GM12878 (cell line): ENCODE data around the gene SLC45A3. TPM values are rescaled to one million over a fixed set of nuclear protein-coding genes. Genes with fewer than 3 reads are reported as not detected.

Source experiments
- ASH2L ChIP-seq: fragments of 300-600, 200-600 bp; sonication (generic); IDR thresholded peaks from 2 replicates; pipeline ENCODE4 v1.6.1; 2017; ENCODE audit warnings: low read depth, mild to moderate bottlenecking, borderline replicate concordance
- CBX5 ChIP-seq: sonication (generic); IDR thresholded peaks from 2 replicates; pipeline ENCODE4 v1.6.1; 2016; ENCODE audit warnings: low read depth, moderate library complexity, mild to moderate bottlenecking, inconsistent platforms
- CEBPB ChIP-seq, 2 experiments: fragments of 150-350 bp in 1 of 2; IDR thresholded peaks; 2 replicates each; pipeline ENCODE4 v1.6.1; 2012 to 2014; ENCODE audit warnings: low read depth in 2 of 2, low read length in 2 of 2, borderline replicate concordance in 1 of 2, inconsistent platforms in 1 of 2
- CREM ChIP-seq: IDR thresholded peaks from 2 replicates; pipeline ENCODE4 v1.6.1; 2014; ENCODE audit warnings: antibody characterized with exemption, low read depth
- EP300 ChIP-seq, 2 experiments: fragments of 150-350 bp in 1 of 2; IDR thresholded peaks; 2 replicates each; pipeline ENCODE4 v1.6.1; 2011 to 2012; ENCODE audit warnings: low read depth in 2 of 2, low read length in 2 of 2, borderline replicate concordance in 1 of 2, improper control_type of control experiment in 1 of 2, inconsistent platforms in 1 of 2; ENCODE audit not compliant: control insufficient read depth in 1 of 2
- KAT2A ChIP-seq: conservative IDR thresholded peaks from 2 replicates; pipeline ENCODE4 v1.6.1; 2011; ENCODE audit warnings: low read depth, low read length; ENCODE audit not compliant: control insufficient read depth
- KLF5 ChIP-seq: fragments of 450-650 bp; IDR thresholded peaks from 2 replicates; pipeline ENCODE4 v1.6.1; 2014; ENCODE audit warnings: mild to moderate bottlenecking; ENCODE audit not compliant: partially characterized antibody
- NBN ChIP-seq: fragments of 450-650 bp; IDR thresholded peaks from 2 replicates; pipeline ENCODE4 v1.6.1; 2016
- NFYA ChIP-seq: IDR thresholded peaks from 2 replicates; pipeline ENCODE4 v1.6.1; 2011; ENCODE audit warnings: low read depth, mild to moderate bottlenecking, low read length, improper control_type of control experiment, borderline replicate concordance
- NFYB ChIP-seq: IDR thresholded peaks from 2 replicates; pipeline ENCODE4 v1.6.1; 2011; ENCODE audit warnings: low read depth, mild to moderate bottlenecking, low read length, improper control_type of control experiment, moderate library complexity; ENCODE audit not compliant: insufficient read depth
- PAX5 ChIP-seq: IDR thresholded peaks from 2 replicates; pipeline ENCODE4 v1.6.1; 2011; ENCODE audit warnings: low read depth, low read length, borderline replicate concordance
- RAD51 ChIP-seq: fragments of 450-650 bp; IDR thresholded peaks from 2 replicates; pipeline ENCODE4 v1.6.1; 2016; ENCODE audit warnings: moderate library complexity, mild to moderate bottlenecking, inconsistent platforms
- SMAD5 ChIP-seq: IDR thresholded peaks from 2 replicates; pipeline ENCODE4 v1.6.1; 2016; ENCODE audit warnings: antibody characterized with exemption, low read depth
- SUZ12 ChIP-seq: fragments of 200-600 bp; sonication (generic); IDR thresholded peaks from one replicate; pipeline ENCODE4 v1.6.1; 2018; ENCODE audit warnings: antibody characterized with exemption, mild to moderate bottlenecking; ENCODE audit not compliant: unreplicated experiment
- TCF12 ChIP-seq: IDR thresholded peaks from 2 replicates; pipeline ENCODE4 v1.6.1; 2011; ENCODE audit warnings: low read depth, mild to moderate bottlenecking, low read length
- polyA plus RNA-seq, 11 experiments: library from polyadenylated mRNA; depleted of rRNA in 4 of 11; unstranded in 6 of 11; stranded (reverse) in 5 of 11; fragments of >200 nt; fragmentation: Nextera tagmentation in 4 of 11; fragmentation: Illumina TruSeq in 1 of 11; extraction: Ambion mirVana in 4 of 11; extraction: Trizol in 1 of 11; gene quantifications; 1 replicate in 1 of 11; 2 replicates in 10 of 11; pipeline versions ENCODE4 v1.2.1 to v1.2.3, GENCODE V29; 2011 to 2016; ENCODE audit warnings: inconsistent platforms in 2 of 11, missing spikeins in 2 of 11, low read depth in 1 of 11
- total RNA-seq, 4 experiments: library from RNA; depleted of rRNA in 3 of 4; stranded (reverse); fragments of >200 nt in 3 of 4; fragmentation: Illumina TruSeq in 1 of 4; extraction: Trizol in 1 of 4; gene quantifications; 2 replicates each; pipeline versions ENCODE4 v1.2.1 to v1.2.3, GENCODE V29; 2013 to 2021
- TF ChIP-seq, protein P1 (sequence below): fragments of 450-650 bp; IDR thresholded peaks from 2 replicates; pipeline ENCODE4 v1.6.1; 2016; ENCODE audit warnings: mild to moderate bottlenecking
- TF ChIP-seq, protein P2 (sequence below): fragments of 450-650 bp; IDR thresholded peaks from 2 replicates; pipeline ENCODE4 v1.6.1; 2017; ENCODE audit warnings: mild to moderate bottlenecking, moderate library complexity
- TF ChIP-seq, protein P3 (sequence below): fragments of 450-650 bp; IDR thresholded peaks from 2 replicates; pipeline ENCODE4 v1.6.1; 2017; ENCODE audit warnings: mild to moderate bottlenecking, moderate library complexity
- TF ChIP-seq, protein P4 (sequence below): IDR thresholded peaks from 2 replicates; pipeline ENCODE4 v1.6.1; 2012; ENCODE audit warnings: low read length, inconsistent platforms

SLC45A3 gene
- total and polyA plus RNA-seq, 10 of the 15 experiments (the other 5 are each of a cell fraction or from before 2014, with no cell fraction given) = 0.26 to 10.3 (median 4.1) TPM

DNA sequence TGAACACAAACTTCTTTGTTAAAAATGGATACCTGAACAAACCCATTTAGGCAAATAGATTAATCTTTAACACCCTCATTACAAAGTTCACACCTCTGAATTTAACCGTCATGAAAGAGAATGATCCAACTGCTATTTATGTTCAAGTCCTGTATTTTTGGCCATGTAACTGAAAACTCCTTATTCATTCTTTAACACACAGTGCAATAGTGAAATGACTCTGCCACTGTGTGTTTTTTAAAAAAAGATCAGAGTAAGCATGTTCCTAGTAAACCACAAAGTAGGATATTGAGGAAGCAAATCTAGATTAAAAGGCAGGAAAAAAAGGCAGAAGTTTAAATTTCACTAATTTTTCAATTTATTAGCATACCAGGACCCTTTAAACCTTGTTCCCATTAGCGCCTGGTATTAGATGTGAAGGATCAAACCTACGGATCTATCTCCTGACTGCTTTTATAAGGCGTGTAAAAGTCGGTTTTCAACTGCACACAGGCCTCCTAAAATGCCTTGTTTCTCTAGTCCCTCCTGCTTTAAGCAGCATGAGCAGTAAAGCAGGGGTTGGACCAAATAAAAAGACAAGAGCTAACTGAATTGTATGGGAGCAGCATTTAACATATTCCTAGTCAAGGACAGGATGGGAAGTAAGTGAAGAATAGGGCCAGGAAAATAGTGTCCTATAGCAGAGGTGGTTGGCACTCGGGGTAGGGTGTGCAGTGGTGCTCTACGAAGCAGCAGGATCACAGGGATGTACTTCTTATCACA lies 36.2 kb upstream of the SLC45A3 start (continued):
- TF ChIP-seq, protein P1, sequence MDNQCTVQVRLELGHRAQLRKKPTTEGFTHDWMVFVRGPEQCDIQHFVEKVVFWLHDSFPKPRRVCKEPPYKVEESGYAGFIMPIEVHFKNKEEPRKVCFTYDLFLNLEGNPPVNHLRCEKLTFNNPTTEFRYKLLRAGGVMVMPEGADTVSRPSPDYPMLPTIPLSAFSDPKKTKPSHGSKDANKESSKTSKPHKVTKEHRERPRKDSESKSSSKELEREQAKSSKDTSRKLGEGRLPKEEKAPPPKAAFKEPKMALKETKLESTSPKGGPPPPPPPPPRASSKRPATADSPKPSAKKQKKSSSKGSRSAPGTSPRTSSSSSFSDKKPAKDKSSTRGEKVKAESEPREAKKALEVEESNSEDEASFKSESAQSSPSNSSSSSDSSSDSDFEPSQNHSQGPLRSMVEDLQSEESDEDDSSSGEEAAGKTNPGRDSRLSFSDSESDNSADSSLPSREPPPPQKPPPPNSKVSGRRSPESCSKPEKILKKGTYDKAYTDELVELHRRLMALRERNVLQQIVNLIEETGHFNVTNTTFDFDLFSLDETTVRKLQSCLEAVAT = peak; percentile 67; the same call in 1 of the 2 replicates
- TF ChIP-seq NFYB (no peak), KAT2A (no peak), CEBPB (IDR thresholded peaks at IDR 0.05; ENCODE audit: borderline replicate concordance in 1 of 2, low read depth in 2 of 2, low read length in 2 of 2) (no peak), NFYA (no peak), CREM (no peak), TCF12 (no peak), SMAD5 (no peak), RAD51 (0 out of 2 replicates have a peak, but pooled peaks have one; percentile 32), CBX5 (no peak), EP300 (IDR thresholded peaks at IDR 0.05; ENCODE audit: borderline replicate concordance in 1 of 2, control insufficient read depth in 1 of 2, low read depth in 2 of 2, low read length in 2 of 2) (peak; percentile 47 to 77; a peak in 2 of 4 replicates), KLF5 (no peak), SUZ12 (no peak), PAX5 (no peak), NBN (peak; percentile 82), ASH2L (no peak)
- TF ChIP-seq, protein P2, sequence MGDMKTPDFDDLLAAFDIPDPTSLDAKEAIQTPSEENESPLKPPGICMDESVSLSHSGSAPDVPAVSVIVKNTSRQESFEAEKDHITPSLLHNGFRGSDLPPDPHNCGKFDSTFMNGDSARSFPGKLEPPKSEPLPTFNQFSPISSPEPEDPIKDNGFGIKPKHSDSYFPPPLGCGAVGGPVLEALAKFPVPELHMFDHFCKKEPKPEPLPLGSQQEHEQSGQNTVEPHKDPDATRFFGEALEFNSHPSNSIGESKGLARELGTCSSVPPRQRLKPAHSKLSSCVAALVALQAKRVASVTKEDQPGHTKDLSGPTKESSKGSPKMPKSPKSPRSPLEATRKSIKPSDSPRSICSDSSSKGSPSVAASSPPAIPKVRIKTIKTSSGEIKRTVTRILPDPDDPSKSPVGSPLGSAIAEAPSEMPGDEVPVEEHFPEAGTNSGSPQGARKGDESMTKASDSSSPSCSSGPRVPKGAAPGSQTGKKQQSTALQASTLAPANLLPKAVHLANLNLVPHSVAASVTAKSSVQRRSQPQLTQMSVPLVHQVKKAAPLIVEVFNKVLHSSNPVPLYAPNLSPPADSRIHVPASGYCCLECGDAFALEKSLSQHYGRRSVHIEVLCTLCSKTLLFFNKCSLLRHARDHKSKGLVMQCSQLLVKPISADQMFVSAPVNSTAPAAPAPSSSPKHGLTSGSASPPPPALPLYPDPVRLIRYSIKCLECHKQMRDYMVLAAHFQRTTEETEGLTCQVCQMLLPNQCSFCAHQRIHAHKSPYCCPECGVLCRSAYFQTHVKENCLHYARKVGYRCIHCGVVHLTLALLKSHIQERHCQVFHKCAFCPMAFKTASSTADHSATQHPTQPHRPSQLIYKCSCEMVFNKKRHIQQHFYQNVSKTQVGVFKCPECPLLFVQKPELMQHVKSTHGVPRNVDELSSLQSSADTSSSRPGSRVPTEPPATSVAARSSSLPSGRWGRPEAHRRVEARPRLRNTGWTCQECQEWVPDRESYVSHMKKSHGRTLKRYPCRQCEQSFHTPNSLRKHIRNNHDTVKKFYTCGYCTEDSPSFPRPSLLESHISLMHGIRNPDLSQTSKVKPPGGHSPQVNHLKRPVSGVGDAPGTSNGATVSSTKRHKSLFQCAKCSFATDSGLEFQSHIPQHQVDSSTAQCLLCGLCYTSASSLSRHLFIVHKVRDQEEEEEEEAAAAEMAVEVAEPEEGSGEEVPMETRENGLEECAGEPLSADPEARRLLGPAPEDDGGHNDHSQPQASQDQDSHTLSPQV = no peak
- TF ChIP-seq, protein P3, sequence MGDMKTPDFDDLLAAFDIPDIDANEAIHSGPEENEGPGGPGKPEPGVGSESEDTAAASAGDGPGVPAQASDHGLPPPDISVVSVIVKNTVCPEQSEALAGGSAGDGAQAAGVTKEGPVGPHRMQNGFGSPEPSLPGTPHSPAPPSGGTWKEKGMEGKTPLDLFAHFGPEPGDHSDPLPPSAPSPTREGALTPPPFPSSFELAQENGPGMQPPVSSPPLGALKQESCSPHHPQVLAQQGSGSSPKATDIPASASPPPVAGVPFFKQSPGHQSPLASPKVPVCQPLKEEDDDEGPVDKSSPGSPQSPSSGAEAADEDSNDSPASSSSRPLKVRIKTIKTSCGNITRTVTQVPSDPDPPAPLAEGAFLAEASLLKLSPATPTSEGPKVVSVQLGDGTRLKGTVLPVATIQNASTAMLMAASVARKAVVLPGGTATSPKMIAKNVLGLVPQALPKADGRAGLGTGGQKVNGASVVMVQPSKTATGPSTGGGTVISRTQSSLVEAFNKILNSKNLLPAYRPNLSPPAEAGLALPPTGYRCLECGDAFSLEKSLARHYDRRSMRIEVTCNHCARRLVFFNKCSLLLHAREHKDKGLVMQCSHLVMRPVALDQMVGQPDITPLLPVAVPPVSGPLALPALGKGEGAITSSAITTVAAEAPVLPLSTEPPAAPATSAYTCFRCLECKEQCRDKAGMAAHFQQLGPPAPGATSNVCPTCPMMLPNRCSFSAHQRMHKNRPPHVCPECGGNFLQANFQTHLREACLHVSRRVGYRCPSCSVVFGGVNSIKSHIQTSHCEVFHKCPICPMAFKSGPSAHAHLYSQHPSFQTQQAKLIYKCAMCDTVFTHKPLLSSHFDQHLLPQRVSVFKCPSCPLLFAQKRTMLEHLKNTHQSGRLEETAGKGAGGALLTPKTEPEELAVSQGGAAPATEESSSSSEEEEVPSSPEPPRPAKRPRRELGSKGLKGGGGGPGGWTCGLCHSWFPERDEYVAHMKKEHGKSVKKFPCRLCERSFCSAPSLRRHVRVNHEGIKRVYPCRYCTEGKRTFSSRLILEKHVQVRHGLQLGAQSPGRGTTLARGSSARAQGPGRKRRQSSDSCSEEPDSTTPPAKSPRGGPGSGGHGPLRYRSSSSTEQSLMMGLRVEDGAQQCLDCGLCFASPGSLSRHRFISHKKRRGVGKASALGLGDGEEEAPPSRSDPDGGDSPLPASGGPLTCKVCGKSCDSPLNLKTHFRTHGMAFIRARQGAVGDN = no peak
- TF ChIP-seq, protein P4, sequence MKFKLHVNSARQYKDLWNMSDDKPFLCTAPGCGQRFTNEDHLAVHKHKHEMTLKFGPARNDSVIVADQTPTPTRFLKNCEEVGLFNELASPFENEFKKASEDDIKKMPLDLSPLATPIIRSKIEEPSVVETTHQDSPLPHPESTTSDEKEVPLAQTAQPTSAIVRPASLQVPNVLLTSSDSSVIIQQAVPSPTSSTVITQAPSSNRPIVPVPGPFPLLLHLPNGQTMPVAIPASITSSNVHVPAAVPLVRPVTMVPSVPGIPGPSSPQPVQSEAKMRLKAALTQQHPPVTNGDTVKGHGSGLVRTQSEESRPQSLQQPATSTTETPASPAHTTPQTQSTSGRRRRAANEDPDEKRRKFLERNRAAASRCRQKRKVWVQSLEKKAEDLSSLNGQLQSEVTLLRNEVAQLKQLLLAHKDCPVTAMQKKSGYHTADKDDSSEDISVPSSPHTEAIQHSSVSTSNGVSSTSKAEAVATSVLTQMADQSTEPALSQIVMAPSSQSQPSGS = no peak
